DOHH2 (cell line): ENCODE results near the gene LEMD1.

Source experiments
- H3F3A ChIP-seq: fragments of 200-600 bp; sonication (generic), shearing (Covaris generic); 2 replicates; pipeline ENCODE4 v1.6.0; 2016; ENCODE audit warnings: antibody characterized with exemption, mild to moderate bottlenecking; ENCODE audit not compliant: control insufficient read depth, insufficient read depth
- H3K27ac ChIP-seq: fragments of 200-600 bp; sonication (generic); 2 replicates; pipeline ENCODE4 v1.5.1; 2014; ENCODE audit warnings: low read depth, mild to moderate bottlenecking, low read length, moderate library complexity
- H3K27me3 ChIP-seq: fragments of 200-600 bp; sonication (generic); 2 replicates; pipeline ENCODE4 v1.6.1; 2014; ENCODE audit warnings: mild to moderate bottlenecking, low read length, mixed read lengths; ENCODE audit not compliant: control insufficient read depth
- H3K36me3 ChIP-seq: fragments of 200-600 bp; sonication (generic); 2 replicates; pipeline ENCODE4 v1.6.1; 2014; ENCODE audit warnings: mild to moderate bottlenecking, low read length, moderate library complexity, mixed read lengths; ENCODE audit not compliant: control insufficient read depth
- H3K4me1 ChIP-seq: fragments of 200-600 bp; sonication (generic); 2 replicates; pipeline ENCODE4 v1.6.1; 2014; ENCODE audit warnings: mild to moderate bottlenecking, low read length, mixed read lengths; ENCODE audit not compliant: control insufficient read depth
- H3K4me2 ChIP-seq: fragments of 200-600 bp; sonication (generic); 2 replicates; pipeline ENCODE4 v1.6.0; 2014; ENCODE audit warnings: mild to moderate bottlenecking, low read length, moderate library complexity
- H3K4me3 ChIP-seq: fragments of 200-600 bp; sonication (generic); 2 replicates; pipeline ENCODE4 v1.5.1; 2014; ENCODE audit warnings: mild to moderate bottlenecking, low read length, mixed read lengths
- H3K79me2 ChIP-seq: fragments of 200-600 bp; sonication (generic); 2 replicates; pipeline ENCODE4 v1.6.1; 2014; ENCODE audit warnings: mild to moderate bottlenecking, low read length, mixed read lengths; ENCODE audit not compliant: control insufficient read depth
- H3K9me2 ChIP-seq: fragments of 200-600 bp; sonication (generic); replicated peaks from 2 replicates; pipeline ENCODE4 v1.6.1; 2014; ENCODE audit warnings: mild to moderate bottlenecking, low read length, mixed read lengths; ENCODE audit not compliant: control insufficient read depth
- H3K9me3 ChIP-seq: fragments of 200-600 bp; sonication (generic); 2 replicates; pipeline ENCODE4 v1.6.1; 2014; ENCODE audit warnings: antibody characterized with exemption, low read length, mixed read lengths; ENCODE audit not compliant: control insufficient read depth, insufficient read depth
- H4K20me1 ChIP-seq: fragments of 200-600 bp; sonication (generic); 2 replicates; pipeline ENCODE4 v1.6.0; 2014; ENCODE audit warnings: low read depth, mild to moderate bottlenecking, antibody characterized with exemption, low read length, moderate library complexity; ENCODE audit not compliant: control insufficient read depth, insufficient read depth
- EZH2phosphoT487 ChIP-seq: fragments of 200-600 bp; sonication (generic); IDR thresholded peaks from 2 replicates; pipeline ENCODE4 v1.6.1; 2017; ENCODE audit warnings: borderline replicate concordance, mild to moderate bottlenecking, antibody characterized with exemption, low read length, moderate library complexity, mixed read lengths
- TF ChIP-seq, protein P1 (sequence below): fragments of 200-600 bp; sonication (generic); IDR thresholded peaks from one replicate; pipeline ENCODE4 v1.5.1; 2014; ENCODE audit warnings: antibody characterized with exemption, mild to moderate bottlenecking, low read depth, low read length; ENCODE audit not compliant: poor library complexity, severe bottlenecking

LEMD1 gene

DNA sequence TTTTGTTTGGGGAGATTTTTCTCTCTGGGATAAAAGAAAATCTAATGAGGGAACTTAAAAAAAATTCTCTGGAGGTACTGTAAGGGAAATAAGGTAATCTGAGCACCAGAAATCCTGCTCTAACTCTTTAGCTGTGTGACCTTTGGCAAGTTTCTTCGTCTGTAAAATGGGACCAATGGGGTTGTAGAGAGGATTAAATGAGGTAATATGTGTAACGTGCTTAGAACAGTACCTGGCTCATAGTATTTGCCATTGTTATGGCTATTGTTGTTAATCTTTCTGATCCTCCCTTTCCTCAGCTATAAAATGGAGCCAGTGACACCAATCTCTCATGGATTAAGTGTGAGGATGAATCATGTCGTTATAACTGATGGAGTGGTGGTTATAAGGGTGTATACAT is 64.3 kb downstream of the LEMD1 start:
- H3K27ac ChIP-seq = no peak overlapping the region
- H3K9me3 ChIP-seq = no peaks in the 10 kb centered on the region
- H3K4me2 ChIP-seq = no peak overlapping the region
- no peaks in the 10 kb centered on the region for H4K20me1 ChIP-seq
- H3K4me1 ChIP-seq = no peaks in the 10 kb centered on the region
- no peaks in the 10 kb centered on the region for H3K36me3 ChIP-seq
- H3K27me3 ChIP-seq = peaks cover 35% of the 10 kb centered on the region
- no peak overlapping the region for H3K4me3 ChIP-seq
- H3K79me2 ChIP-seq = no peaks in the 10 kb centered on the region
- no peaks in the 10 kb centered on the region for H3F3A ChIP-seq
- no peaks in the 10 kb centered on the region for H3K9me2 ChIP-seq
- TF ChIP-seq, protein P1, sequence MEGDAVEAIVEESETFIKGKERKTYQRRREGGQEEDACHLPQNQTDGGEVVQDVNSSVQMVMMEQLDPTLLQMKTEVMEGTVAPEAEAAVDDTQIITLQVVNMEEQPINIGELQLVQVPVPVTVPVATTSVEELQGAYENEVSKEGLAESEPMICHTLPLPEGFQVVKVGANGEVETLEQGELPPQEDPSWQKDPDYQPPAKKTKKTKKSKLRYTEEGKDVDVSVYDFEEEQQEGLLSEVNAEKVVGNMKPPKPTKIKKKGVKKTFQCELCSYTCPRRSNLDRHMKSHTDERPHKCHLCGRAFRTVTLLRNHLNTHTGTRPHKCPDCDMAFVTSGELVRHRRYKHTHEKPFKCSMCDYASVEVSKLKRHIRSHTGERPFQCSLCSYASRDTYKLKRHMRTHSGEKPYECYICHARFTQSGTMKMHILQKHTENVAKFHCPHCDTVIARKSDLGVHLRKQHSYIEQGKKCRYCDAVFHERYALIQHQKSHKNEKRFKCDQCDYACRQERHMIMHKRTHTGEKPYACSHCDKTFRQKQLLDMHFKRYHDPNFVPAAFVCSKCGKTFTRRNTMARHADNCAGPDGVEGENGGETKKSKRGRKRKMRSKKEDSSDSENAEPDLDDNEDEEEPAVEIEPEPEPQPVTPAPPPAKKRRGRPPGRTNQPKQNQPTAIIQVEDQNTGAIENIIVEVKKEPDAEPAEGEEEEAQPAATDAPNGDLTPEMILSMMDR = no peak
- TF ChIP-seq EZH2phosphoT487 = no peak

DNA sequence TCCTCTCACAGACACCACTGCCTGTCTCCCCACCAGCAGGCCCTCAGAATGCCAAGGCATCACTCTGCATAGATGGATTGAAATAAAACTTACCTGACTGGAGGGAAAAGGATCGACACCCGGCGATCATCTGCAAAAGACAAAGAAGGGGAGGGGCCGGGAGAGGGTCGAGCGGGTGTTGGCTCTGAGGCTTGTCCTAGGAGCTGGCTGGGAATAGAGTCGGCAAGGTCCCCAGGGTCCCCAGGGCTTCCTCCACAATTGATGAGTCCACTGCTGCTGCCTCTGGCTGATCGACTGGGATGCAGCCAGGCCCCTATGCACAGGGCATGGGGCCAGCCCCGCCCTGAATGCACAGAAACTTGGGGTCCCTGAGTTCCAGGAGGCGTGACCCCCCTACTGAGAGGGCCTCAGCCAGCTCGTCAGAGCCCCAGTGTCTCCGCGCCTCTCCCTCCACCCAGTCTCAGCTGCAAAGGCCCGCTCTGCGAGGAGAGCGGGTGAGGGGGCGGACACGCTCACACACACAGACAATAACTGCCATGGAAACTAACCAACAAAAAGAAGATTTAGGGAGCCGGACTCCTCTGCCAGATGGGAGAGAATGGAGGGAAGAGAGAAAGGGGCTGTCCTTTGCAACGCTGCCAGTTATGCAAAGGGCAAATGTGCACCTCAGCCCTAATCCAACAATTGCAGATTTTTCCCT is 65.3 kb downstream of the LEMD1 start, which contains the start of gene KLHDC8A:
Gene KLHDC8A, minus strand, starts transcription at position 483 of the 700 bp plus-strand sequence. CDS start 13,318 bp downstream, outside the sequence.
- H3K4me2 ChIP-seq = no peak within 1 kb of the TSS
- H3K9me3 ChIP-seq = no peaks in the 10 kb centered on the region
- no peaks in the 10 kb centered on the region for H3F3A ChIP-seq
- no peaks in the 10 kb centered on the region for H3K79me2 ChIP-seq
- no peak within 1 kb of the TSS for H3K27ac ChIP-seq
- H3K4me3 ChIP-seq = no peak within 1 kb of the TSS
- H3K4me1 ChIP-seq = no peaks in the 10 kb centered on the region
- peaks cover 28% of the 10 kb centered on the region for H3K27me3 ChIP-seq
- no peaks in the 10 kb centered on the region for H3K36me3 ChIP-seq
- no peaks in the 10 kb centered on the region for H3K9me2 ChIP-seq
- no peaks in the 10 kb centered on the region for H4K20me1 ChIP-seq
- TF ChIP-seq, protein P1 = no peak
- no peak for TF ChIP-seq EZH2phosphoT487

DNA sequence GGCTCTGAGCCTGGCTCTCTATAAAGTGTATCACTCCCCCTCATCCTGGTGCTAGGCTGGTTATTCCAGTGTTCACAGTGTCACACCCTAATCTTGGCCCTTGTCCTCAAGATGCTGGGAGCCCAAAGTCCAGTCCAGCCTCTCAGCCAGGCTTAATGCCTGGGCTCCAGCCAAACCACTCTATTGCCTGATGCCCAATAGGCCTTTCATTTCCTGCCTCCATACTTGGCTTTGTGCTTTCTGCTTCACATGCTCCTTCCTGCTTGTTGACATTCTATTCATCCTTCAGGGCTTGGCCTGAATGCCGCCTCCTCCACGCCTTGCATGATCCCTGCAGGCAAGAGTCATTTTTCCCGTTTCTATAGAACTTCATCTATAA is 66.8 kb downstream of the LEMD1 start:
- Histone ChIP-seq H3K27me3 (peaks cover 15% of the 10 kb centered on the region), H3K4me1 (no peaks in the 10 kb centered on the region), H3K36me3 (no peaks in the 10 kb centered on the region), H3F3A (no peaks in the 10 kb centered on the region), H3K79me2 (no peaks in the 10 kb centered on the region), H3K9me2 (no peaks in the 10 kb centered on the region), H3K4me3 (no peak overlapping the region), H3K27ac (no peak overlapping the region), H3K9me3 (no peaks in the 10 kb centered on the region), H3K4me2 (no peak overlapping the region), H4K20me1 (no peaks in the 10 kb centered on the region)
- TF ChIP-seq, protein P1 = no peak
- no peak for TF ChIP-seq EZH2phosphoT487
